ENCODE data around the gene COL1A1.

GRCh38 chr17:50165066-50165465 is 36.4 kb downstream of the COL1A1 start:
- no peak for TF ChIP-seq POLR2AphosphoS5 (IDR thresholded peaks at IDR 0.05; ENCODE audit: borderline replicate concordance, low read depth, low read length)
- TF ChIP-seq EZH2 (IDR thresholded peaks at IDR 0.05) = no peak
